Loucy (cell line): Measurements from ENCODE around the gene PCNX4.

Experiments
- CTCF ChIP-seq: fragments of 200-600 bp; sonication (generic); conservative IDR thresholded peaks from 2 replicates; pipeline ENCODE4 v1.5.1; 2014; ENCODE audit warnings: mild to moderate bottlenecking, antibody characterized with exemption, low read length
- EZH2phosphoT487 ChIP-seq: fragments of 200-600 bp; IDR thresholded peaks from 2 replicates; pipeline ENCODE4 v1.6.1; 2018; ENCODE audit warnings: antibody characterized with exemption, mild to moderate bottlenecking, moderate library complexity, borderline replicate concordance

GRCh38 chr14:60091550-60092525, at the start of gene PCNX4:
- TF ChIP-seq CTCF (no peak), EZH2phosphoT487 (no peak)
